Embryonic facial prominence (tissue), 1 donor: ENCODE results near the gene LTA4H.

Experiments used
- DNase-seq: peaks from one replicate; pipeline ENCODE4 v3.0.0-alpha.2; 2016; ENCODE audit errors: extremely low spot score

LTA4H gene

GRCh38 chr12:95959107-95959506 lies 76.3 kb downstream of the LTA4H start:
- DNase-seq = no peak

GRCh38 chr12:95956557-95957145 lies 78.7 kb downstream of the LTA4H start:
- DNase-seq = no peak

DNA sequence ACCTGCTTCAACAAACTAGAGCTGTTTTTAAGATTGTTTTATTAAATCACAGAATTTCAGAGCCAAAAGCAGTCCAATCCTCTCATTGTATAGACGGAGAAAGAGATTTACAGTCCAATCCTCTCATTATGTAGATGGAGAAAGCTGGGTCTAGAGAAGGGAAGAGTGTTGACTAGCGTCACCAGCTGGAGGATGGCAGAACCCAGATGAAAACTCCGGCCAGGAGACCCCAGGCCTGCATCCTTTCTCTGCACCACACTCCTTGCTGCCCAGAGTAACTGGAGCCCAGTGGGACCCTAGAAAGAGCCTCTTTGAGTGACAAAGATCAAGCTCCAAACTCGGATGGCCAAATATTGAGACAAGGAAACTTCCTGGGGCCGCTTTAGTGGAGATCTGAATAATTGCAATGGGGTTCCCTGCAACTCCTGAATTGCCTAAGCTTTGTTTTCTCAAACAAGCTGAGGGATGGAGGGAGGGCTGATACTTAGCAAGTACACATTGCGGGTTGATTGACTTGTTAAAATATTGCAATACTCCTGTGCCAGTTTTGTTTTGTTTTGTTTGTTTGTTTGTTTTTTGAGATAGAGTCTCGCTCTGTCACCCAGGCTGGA lies 79.7 kb downstream of the LTA4H start:
- DNase-seq = no peak

- DNase-seq = no peak
These were observed 82.4 kb downstream of the LTA4H start for GRCh38 chr12:95953000-95953399.

GRCh38 chr12:95951515-95951914 lies 83.9 kb downstream of the LTA4H start:
- DNase-seq = no peak
